Transverse colon (tissue), 4 donors: ENCODE measurements around the gene ZHX3. TPM values are rescaled to one million over a fixed set of nuclear protein-coding genes. Genes with fewer than 3 reads are reported as not detected.
"Not testable (repeated sequence)": the region's sequence is repeated elsewhere in the genome, so short reads cannot be mapped to it uniquely, and the experiment has no call there.

ENCODE experiments used
- DNase-seq: peaks from one replicate; pipeline ENCODE4 v3.0.0-alpha.2; 2019
- H3K27ac ChIP-seq, 4 donors: fragments of 200-600 bp; sonication (generic); 2 replicates each; pipeline ENCODE4 v1.5.1; 2016 to 2018; ENCODE audit warnings: inconsistent platforms in 4 of 4
- H3K27me3 ChIP-seq: fragments of 200-600 bp; sonication (generic); 2 replicates; pipeline ENCODE4 v1.5.1; 2017; ENCODE audit warnings: inconsistent platforms
- H3K36me3 ChIP-seq, 4 donors: fragments of 200-600 bp; sonication (generic); 2 replicates each; pipeline ENCODE4 v1.5.1; 2017 to 2019; ENCODE audit warnings: inconsistent platforms in 4 of 4
- H3K4me1 ChIP-seq, 4 donors: fragments of 200-600 bp; sonication (generic); 2 replicates each; pipeline ENCODE4 v1.5.1; 2017 to 2020; ENCODE audit warnings: inconsistent platforms in 4 of 4
- H3K4me3 ChIP-seq, 4 donors: fragments of 200-600 bp; sonication (generic); 1 replicate in 1 of 4; 2 replicates in 3 of 4; pipeline versions ENCODE4 v1.5.1 to v1.6.1; 2017 to 2019; ENCODE audit warnings: inconsistent platforms in 4 of 4
- H3K9me3 ChIP-seq, 2 donors: fragments of 200-600 bp; sonication (generic); 2 replicates each; pipeline ENCODE4 v1.5.1; 2017 to 2019; ENCODE audit warnings: inconsistent platforms in 2 of 2
- CTCF ChIP-seq, 5 experiments: fragments of 200-600 bp in 3 of 5; fragments of 450-650 bp in 2 of 5; sonication (generic) in 3 of 5; IDR thresholded peaks; 1 replicate in 2 of 5; 2 replicates in 3 of 5; pipeline ENCODE4 v1.5.1; 2016 to 2017; ENCODE audit warnings: antibody characterized with exemption in 5 of 5, inconsistent platforms in 3 of 5, mild to moderate bottlenecking in 2 of 5, moderate library complexity in 1 of 5
- EP300 ChIP-seq: sonication (generic); formaldehyde crosslinking; IDR thresholded peaks from one replicate; pipeline ENCODE4 v1.6.1; 2017; ENCODE audit warnings: antibody characterized with exemption, low read depth
- POLR2A ChIP-seq: fragments of 450-650 bp; IDR thresholded peaks from one replicate; pipeline ENCODE4 v1.6.1; 2016; ENCODE audit warnings: antibody characterized with exemption, mild to moderate bottlenecking, moderate library complexity
- POLR2AphosphoS5 ChIP-seq, 3 donors: sonication (generic); formaldehyde crosslinking; IDR thresholded peaks; one replicate each; pipeline ENCODE4 v1.6.1; 2016; ENCODE audit warnings: antibody characterized with exemption in 3 of 3
- WGBS, 2 donors: methylation state at CpG; one replicate each; pipeline ENCODE4 v1.1.5; 2018; ENCODE audit warnings: low coverage in 1 of 2; 5-methylcytosine and 5-hydroxymethylcytosine counted together
- in situ Hi-C, 4 donors: fragments of 200-750 bp; cut with MboI; loops; one replicate each; pipeline versions ENCODE4 v1.15.0 to v1.15.1; 2017; ENCODE audit warnings: low sequenced_read_pairs in 3 of 4, low pct_ligation_motif_present in 1 of 4, low pct_unique_long_range_greater_than_20kb in 1 of 4
- intact Hi-C: fragments of 100-400 bp; cut with DNase I; formaldehyde crosslinking; loops from one replicate; pipeline ENCODE4 v1.15.1; 2023; ENCODE audit warnings: low total_unique reads
- total RNA-seq, 4 donors: library from RNA; depleted of rRNA; stranded (reverse); fragments of >200 nt; gene quantifications; one replicate each; pipeline ENCODE4 v1.1.0, GENCODE V29; 2016

The ZHX3 gene
- total RNA-seq, 4 donors from 2014 or later: 22.7 to 34.8 (median 26.4) TPM

- intact Hi-C loops: no loop called here
- H3K36me3 ChIP-seq: no peaks in the 10 kb centered on the region
- no peaks in the 10 kb centered on the region for H3K9me3 ChIP-seq
- peaks cover 24 to 36% (median 32%) of the 10 kb centered on the region in 4 donors for H3K4me1 ChIP-seq
- whole genome bisulfite sequencing, 2 donors: 67 to 88% methylated on average over 1 of the region's 1 CpG
- H3K27me3 ChIP-seq: no peaks in the 10 kb centered on the region
- no peak for TF ChIP-seq CTCF (IDR thresholded peaks at IDR 0.05)
- TF ChIP-seq EP300: no peak
- no peak for TF ChIP-seq POLR2A
- no peak for TF ChIP-seq POLR2AphosphoS5 (IDR thresholded peaks at IDR 0.05)
- DNase-seq: no peak
- in situ Hi-C loops: no loop called here
- H3K4me3 ChIP-seq: no peak overlapping the region
- no peak overlapping the region for H3K27ac ChIP-seq
These were observed 75.2 kb downstream of the ZHX3 start for GRCh38 chr20:41242352-41242751.

GRCh38 chr20:41237233-41237632 lies 80.3 kb downstream of the ZHX3 start:
- H3K9me3 ChIP-seq, H3K36me3 ChIP-seq, DNase-seq, H3K4me3 ChIP-seq, in situ Hi-C loops, H3K27ac ChIP-seq, intact Hi-C loops, H3K27me3 ChIP-seq: not testable (repeated sequence)
- peaks cover 12 to 33% (median 14%) of the 10 kb centered on the region in 4 donors for H3K4me1 ChIP-seq
- 96% methylated on average over 3 of the region's 3 CpGs for WGBS, 2 donors

- H3K9me3 ChIP-seq, DNase-seq, H3K27me3 ChIP-seq, intact Hi-C loops, in situ Hi-C loops, H3K36me3 ChIP-seq, H3K4me3 ChIP-seq, H3K27ac ChIP-seq: not testable (repeated sequence)
- peaks cover 14 to 33% (median 16%) of the 10 kb centered on the region in 4 donors for H3K4me1 ChIP-seq
- 91% methylated on average over 1 of the region's 1 CpG; no CpG with 5 or more reads in 1 of the 2 donors for WGBS, 2 donors
These were observed 80.7 kb downstream of the ZHX3 start for GRCh38 chr20:41236818-41237217.

GRCh38 chr20:41234546-41234945 lies 83.0 kb downstream of the ZHX3 start:
- H3K4me3 ChIP-seq: no peak overlapping the region
- no peaks in the 10 kb centered on the region for H3K9me3 ChIP-seq
- WGBS, 2 donors: 80% methylated on average over 4 of the region's 4 CpGs; no CpG with 5 or more reads in 1 of the 2 donors
- peaks cover 14 to 35% (median 17%) of the 10 kb centered on the region in 4 donors for H3K4me1 ChIP-seq
- no peak for TF ChIP-seq EP300
- no peak for TF ChIP-seq POLR2A
- no peak for TF ChIP-seq POLR2AphosphoS5 (IDR thresholded peaks at IDR 0.05)
- TF ChIP-seq CTCF (IDR thresholded peaks at IDR 0.05): no peak
- intact Hi-C loops: no loop called here
- H3K27me3 ChIP-seq: no peaks in the 10 kb centered on the region
- H3K27ac ChIP-seq: peak overlapping the region; percentile 23 to 69 (median 54)
- in situ Hi-C loops: no loop called here
- H3K36me3 ChIP-seq: no peaks in the 10 kb centered on the region
- DNase-seq: no peak

- 84 to 86% methylated on average over 2 to 3 of the region's 3 CpGs for WGBS, 2 donors
- intact Hi-C loops: no loop called here
- Histone ChIP-seq H3K4me1 (peaks cover 14 to 35% (median 17%) of the 10 kb centered on the region in 4 donors), H3K27me3 (no peaks in the 10 kb centered on the region), H3K36me3 (no peaks in the 10 kb centered on the region), H3K9me3 (no peaks in the 10 kb centered on the region), H3K27ac (peak overlapping the region; percentile 23 to 69 (median 60)), H3K4me3 (no peak overlapping the region)
- TF ChIP-seq POLR2A (no peak), CTCF (IDR thresholded peaks at IDR 0.05) (no peak), EP300 (no peak), POLR2AphosphoS5 (IDR thresholded peaks at IDR 0.05) (no peak)
- in situ Hi-C loops: no loop called here
- no peak for DNase-seq
These were observed 83.5 kb downstream of the ZHX3 start for GRCh38 chr20:41234041-41234440.
